Suppressor macrophage treated with lipopolysaccharide for 4 hours (primary cell): ENCODE results near the gene LYPLAL1.
A peak's percentile ranks its signal among the peaks of the same experiment; 100 is the strongest.
"Not testable (repeated sequence)": the region's sequence is repeated elsewhere in the genome, so short reads cannot be mapped to it uniquely, and the experiment has no call there.

Experiments
- DNase-seq: peaks from one replicate; pipeline ENCODE4 v3.0.0-alpha.2; 2020

The LYPLAL1 gene

GRCh38 chr1:219171192-219171935 is 2.3 kb upstream of the LYPLAL1 start:
- DNase-seq: no peak

- DNase-seq: no peak
Measured at GRCh38 chr1:219172821-219173220, 857 bp upstream of the LYPLAL1 start.

- no peak for DNase-seq
Measured at GRCh38 chr1:219173434-219173757, 282 bp upstream of the LYPLAL1 start.

- peak; percentile 30 for DNase-seq
Measured at GRCh38 chr1:219174460-219175211, 958 bp downstream of the LYPLAL1 start.

- DNase-seq: no peak
Measured at GRCh38 chr1:219175212-219175564, 1.5 kb downstream of the LYPLAL1 start.

- no peak for DNase-seq
Measured at GRCh38 chr1:219176168-219176567, 2.5 kb downstream of the LYPLAL1 start.

- no peak for DNase-seq
Measured at GRCh38 chr1:219177363-219177762, 3.7 kb downstream of the LYPLAL1 start.

GRCh38 chr1:219177940-219178339 is 4.3 kb downstream of the LYPLAL1 start:
- no peak for DNase-seq

- DNase-seq: peak; percentile 45
Measured at GRCh38 chr1:219179293-219179692, 5.6 kb downstream of the LYPLAL1 start.

- DNase-seq: no peak
Measured at GRCh38 chr1:219184337-219184736, 10.7 kb downstream of the LYPLAL1 start.

GRCh38 chr1:219185486-219186117 is 11.9 kb downstream of the LYPLAL1 start:
- DNase-seq: no peak

- peak; percentile 47 for DNase-seq
Measured at GRCh38 chr1:219188331-219188803, 14.7 kb downstream of the LYPLAL1 start.

- DNase-seq: peak; percentile 63
Measured at GRCh38 chr1:219189021-219189824, 15.5 kb downstream of the LYPLAL1 start.

GRCh38 chr1:219189952-219190351 is 16.3 kb downstream of the LYPLAL1 start:
- peak; percentile 16 for DNase-seq

GRCh38 chr1:219190605-219191004 is 16.9 kb downstream of the LYPLAL1 start:
- no peak for DNase-seq

- DNase-seq: not testable (repeated sequence)
Measured at GRCh38 chr1:219195833-219196232, 22.2 kb downstream of the LYPLAL1 start.

- no peak for DNase-seq
Measured at GRCh38 chr1:219201656-219202055, 28.0 kb downstream of the LYPLAL1 start.

GRCh38 chr1:219202567-219202966 is 28.9 kb downstream of the LYPLAL1 start:
- no peak for DNase-seq

GRCh38 chr1:219206350-219206749 is 32.7 kb downstream of the LYPLAL1 start:
- DNase-seq: no peak

GRCh38 chr1:219209578-219209977 is 35.9 kb downstream of the LYPLAL1 start:
- no peak for DNase-seq

GRCh38 chr1:219210067-219210466 is 36.4 kb downstream of the LYPLAL1 start:
- no peak for DNase-seq

- no peak for DNase-seq
Measured at GRCh38 chr1:219215477-219215876, 41.8 kb downstream of the LYPLAL1 start.

GRCh38 chr1:219220945-219221344 is 47.3 kb downstream of the LYPLAL1 start:
- DNase-seq: no peak
